DMS53 (cell line): Measurements from ENCODE around the gene ZNF512B.
"Not testable (repeated sequence)": the region's sequence is repeated elsewhere in the genome, so short reads cannot be mapped to it uniquely, and the experiment has no call there.

Source experiments
- DNase-seq: peaks from one replicate; lab custom pipeline; 2025; lab: John Stamatoyannopoulos, UW

The ZNF512B gene

GRCh38 chr20:63969838-63970713 lies at the start of gene ZNF512B:
TSS of gene ZNF512B (minus strand) at chr20:63969930. CDS start at chr20:63967950, 1,980 bp downstream.
- peak; percentile 86 for DNase-seq

GRCh38 chr20:64015635-64016034 lies 45.9 kb upstream of the ZNF512B start:
- no peak for DNase-seq

- not testable (repeated sequence) for DNase-seq
Observed at GRCh38 chr20:64012385-64013154, 42.8 kb upstream of the ZNF512B start.

GRCh38 chr20:64011366-64011779 lies 41.6 kb upstream of the ZNF512B start:
- no peak for DNase-seq

- DNase-seq, result no peak
Observed at GRCh38 chr20:64010711-64011237, 41.0 kb upstream of the ZNF512B start.

DNA sequence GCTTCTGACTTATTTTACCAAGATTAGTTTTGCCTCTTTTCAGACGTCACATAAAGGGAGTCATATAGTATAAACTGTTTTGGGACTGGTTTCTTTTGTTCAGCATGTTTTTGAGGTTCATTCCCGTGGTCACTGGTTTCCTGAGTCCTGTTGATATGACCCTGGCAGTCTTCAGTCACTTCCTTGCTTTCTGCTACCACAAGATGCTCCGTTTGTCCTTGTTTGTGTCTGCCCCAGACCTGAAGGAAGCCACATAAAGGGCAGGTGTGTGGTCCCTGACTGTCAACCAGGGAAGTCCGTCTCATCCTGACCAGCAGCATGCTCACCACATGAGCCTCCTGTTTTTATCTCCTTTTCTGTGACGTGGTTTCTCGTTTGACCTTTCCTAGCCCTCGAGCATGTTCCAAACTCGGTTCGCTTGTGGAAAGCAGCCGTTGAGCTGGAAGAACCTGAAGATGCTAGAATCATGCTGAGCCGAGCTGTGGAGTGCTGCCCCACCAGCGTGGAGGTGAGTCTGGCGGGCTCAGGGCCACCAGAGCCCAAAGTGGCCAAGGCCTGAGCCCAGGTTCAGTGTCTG lies 40.2 kb upstream of the ZNF512B start:
- DNase-seq, result no peak

DNA sequence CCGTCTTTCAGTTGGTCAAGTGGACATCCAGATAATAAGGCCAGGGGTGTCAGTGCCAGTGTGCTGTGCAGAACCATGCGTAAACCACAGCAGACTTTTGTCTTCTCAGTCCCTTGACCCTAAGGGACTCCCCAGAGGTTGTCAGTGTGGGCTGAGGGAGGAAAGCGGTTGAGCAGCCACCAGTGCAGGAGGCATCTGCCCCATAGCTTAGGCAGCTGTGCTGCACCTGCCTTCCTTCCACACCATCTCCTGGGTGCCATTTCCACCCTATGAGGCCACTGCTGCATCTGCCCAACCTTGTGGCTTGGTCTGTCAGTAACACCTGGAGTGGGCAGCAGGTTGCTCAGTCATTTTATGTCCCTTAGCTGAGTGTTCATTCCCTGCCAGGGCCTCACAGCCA lies 37.2 kb upstream of the ZNF512B start:
- no peak for DNase-seq

- DNase-seq, result no peak
Observed at GRCh38 chr20:64006490-64006889, 36.8 kb upstream of the ZNF512B start.

- no peak for DNase-seq
Observed at GRCh38 chr20:64005394-64005793, 35.7 kb upstream of the ZNF512B start.

DNA sequence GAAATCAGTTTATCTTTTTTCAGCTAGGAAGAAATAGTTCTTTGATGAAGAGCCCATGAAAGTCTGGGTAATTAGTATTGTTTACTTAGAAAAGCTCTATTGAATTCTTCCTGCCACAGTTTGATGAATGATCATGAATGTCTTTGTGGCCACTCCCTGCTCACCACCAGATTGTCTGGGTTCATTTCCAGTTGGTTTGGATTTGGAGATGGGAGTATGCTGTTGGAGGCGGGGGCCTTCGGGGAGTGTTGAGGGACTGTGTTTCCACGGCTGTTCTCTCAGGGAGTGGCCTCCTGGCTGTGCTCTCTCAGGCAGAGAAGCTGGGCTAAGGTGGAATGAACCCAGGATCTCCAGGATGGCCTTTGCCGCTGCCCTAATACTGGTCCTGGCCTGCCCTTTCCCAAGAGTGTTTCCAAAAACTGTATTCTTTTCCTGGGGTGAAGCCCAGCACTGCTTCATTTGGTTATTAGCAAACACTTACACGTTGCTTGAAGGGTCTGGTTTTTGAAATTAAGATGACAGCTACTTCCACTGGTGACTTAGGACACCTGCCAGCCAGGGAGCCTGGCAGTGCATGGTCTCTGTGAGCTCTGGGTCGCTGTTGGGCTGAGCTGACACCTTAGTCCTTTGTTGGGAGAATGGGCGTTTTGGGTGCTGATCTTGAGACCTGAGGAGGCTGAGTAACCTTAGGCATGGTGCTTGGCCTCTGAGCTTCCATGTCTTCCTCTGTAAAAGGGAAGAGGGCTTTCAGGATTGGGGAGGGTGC lies 34.4 kb upstream of the ZNF512B start:
- no peak for DNase-seq

GRCh38 chr20:64001607-64002011 lies 31.9 kb upstream of the ZNF512B start:
- DNase-seq, result no peak

- DNase-seq, result no peak
Observed at GRCh38 chr20:64000906-64001305, 31.2 kb upstream of the ZNF512B start.

GRCh38 chr20:63982937-63983336 lies 13.2 kb upstream of the ZNF512B start:
- no peak for DNase-seq

GRCh38 chr20:63980806-63981728 lies 11.3 kb upstream of the ZNF512B start, which contains the start of gene PRPF6:
TSS of gene PRPF6 (plus strand) at chr20:63981132. CDS start at chr20:63981246, 114 bp downstream.
- peak; percentile 99 for DNase-seq

DNA sequence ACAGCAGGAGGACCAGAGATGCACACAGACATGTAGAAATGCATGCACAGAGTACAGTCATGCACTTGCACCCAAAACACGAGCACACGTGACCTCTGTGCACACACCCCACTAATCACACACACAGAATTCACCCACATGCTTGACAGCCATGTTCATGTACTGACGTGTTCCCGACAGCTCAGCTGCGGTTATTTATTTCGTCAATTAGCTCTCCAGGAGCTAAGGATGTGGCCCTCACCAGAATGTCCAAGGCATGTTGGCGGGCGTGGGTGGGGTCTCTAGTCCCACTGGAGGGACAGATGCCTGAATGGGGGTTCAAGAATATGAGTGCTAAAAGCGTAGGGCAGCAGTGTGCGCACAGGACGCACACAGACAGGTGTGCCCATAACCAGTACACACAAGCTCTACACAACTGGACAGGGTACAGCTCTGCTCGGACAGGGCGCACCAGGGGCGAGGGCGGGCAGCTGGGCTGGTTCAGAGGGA lies 10.6 kb upstream of the ZNF512B start:
- peak; percentile 85 for DNase-seq

DNA sequence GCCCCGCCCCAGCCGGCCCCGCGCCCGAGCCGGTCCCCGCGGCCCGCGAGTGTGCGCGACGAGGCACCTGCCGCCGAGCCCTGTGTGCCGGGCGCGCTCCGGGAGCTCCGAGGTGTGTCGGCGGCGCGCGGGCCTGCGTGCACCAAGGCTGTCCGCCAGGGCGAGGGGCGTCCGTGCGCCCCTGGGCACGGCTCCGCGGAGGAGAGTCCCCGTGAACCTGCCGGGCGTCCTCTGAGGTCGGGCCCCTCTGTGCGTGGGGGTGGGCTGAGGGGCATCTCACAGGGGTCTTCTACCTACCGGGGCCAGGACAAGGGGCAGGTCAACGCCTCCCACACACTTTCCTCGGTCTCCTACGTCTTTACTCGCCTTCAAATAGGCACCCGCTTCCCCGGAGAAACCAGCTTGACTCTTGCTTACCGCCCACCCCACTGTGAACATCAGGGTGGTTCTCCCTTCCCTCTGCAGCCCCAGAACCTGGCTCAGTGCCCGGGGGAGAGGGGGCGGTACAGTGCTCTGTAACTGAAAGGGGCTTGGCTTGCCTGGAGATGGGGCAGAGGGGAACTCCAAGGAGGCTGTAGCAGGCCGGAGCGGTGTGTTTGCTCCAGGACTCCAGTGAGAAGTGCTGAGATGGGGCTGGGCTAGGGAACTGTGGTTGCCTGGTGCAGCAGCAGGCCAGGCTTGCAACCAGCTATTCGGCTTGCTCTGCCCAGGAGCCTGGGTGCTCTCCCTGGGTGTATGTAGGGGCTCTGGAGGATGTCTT lies 10.0 kb upstream of the ZNF512B start, which contains the start of gene SAMD10:
SAMD10 (minus strand) TSS at position 86 of the 760 bp plus-strand sequence. CDS start 175 bp downstream, outside the sequence.
- DNase-seq, result peak; percentile 89

DNA sequence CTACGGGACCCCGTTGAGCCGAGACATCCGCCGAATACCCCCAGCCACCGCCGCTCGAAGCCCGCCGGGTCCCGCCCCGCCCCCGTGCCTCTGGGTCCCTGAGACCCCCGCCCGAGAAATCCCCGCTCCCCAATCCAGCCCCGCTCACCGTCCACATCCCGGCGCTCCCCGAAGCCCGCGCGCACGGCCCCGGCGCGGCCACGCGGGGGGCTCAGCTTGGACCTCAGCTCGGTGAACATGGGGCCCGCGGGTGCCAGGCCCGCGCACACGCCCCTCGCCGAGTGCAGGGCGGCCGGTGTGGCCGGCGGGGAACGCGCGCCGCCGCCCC lies 9.5 kb upstream of the ZNF512B start:
- DNase-seq, result no peak

DNA sequence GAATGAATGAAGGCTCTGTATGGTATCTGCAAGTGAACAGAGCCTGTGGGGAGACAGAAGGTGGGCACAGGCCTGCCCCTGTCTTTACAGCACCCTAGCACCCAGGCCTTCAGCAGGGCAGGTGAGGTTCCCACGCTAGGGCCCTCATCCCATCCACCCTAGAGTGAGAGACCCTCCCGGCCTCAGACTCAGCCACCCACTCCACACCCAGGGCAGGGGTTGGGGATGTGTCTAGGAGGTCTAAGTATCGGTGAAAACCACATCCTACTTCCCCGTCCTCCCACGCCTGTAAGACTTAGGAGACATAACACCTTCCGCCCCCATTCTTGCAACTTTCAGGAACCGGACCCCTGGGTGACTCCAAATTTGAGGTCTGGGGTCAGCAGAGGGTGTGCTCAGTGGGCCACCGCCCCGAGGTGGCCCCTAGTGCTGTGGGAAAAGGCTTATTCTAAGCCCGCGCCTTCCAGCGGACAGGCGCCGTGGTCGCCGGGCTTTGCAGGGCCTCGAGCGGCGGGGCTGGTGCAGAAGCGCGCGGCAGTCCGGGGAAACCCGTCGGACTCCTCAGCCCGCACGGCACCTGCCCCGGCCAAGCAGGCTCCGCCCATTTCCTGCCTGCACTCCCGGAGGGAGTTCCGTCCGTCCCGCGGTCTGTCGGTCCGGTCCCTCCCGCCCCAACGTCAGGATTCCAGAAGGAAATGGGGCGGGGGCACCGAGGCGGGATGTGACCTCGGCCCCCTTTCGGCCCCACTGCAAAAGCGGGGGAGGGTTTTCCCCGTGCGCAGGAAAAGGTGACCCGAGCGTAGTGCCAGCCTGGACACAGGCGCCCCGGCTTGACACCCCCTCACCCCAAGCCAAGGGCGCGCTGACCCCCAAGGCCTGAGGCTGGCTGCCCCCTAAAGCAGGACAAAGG lies 8.8 kb upstream of the ZNF512B start:
- peak; percentile 97 for DNase-seq
